Posterior vena cava (tissue), 2 donors: ENCODE data around the gene SLC29A4. TPM values are rescaled to one million over a fixed set of nuclear protein-coding genes. Genes with fewer than 3 reads are reported as not detected.
"Not testable (repeated sequence)": the region's sequence is repeated elsewhere in the genome, so short reads cannot be mapped to it uniquely, and the experiment has no call there.

ENCODE experiments used
- DNase-seq: peaks from one replicate; pipeline ENCODE4 v3.0.0-alpha.2; 2020; ENCODE audit warnings: low spot score
- intact Hi-C, 2 donors: fragments of 100-400 bp; cut with DNase I; formaldehyde crosslinking; loops; one replicate each; pipeline versions ENCODE4 v1.14.1 to v1.14.2; 2022 to 2023
- total RNA-seq, 2 donors: library from RNA; stranded (reverse); fragmentation: NEBNext Ultra II Directional; extraction: Animal tissue kit (Norgen Biotek cat#: 25700); gene quantifications; one replicate each; pipeline ENCODE4 v1.2.1, GENCODE V29; 2021
- donor health status: DM: yes; HTN: yes; CAD: no.
- donor health status: DM: yes; HTN: yes; CAD: no.

Gene SLC29A4
- total RNA-seq, 2 donors from 2014 or later: 0.90 to 1.4 TPM

DNA sequence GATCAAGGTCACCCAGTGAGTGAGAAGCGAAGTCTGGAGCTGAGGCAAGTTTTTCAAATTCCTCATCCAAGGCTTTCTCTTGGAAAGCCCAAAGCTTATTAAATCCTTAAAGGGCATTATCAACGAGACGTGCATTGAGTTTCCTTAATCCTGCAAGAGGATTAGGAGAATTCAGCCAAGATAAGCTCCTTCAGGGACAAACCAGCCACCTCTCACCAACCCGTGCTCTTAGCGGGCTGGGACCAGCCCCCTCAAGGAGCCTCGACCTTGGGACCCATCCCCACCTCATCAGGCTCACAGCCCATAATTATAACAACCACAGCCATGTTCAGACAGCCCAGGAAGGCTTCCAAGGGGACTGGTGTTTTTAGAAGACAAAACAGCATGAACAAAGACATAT, 12.0 kb upstream of the SLC29A4 start:
- DNase-seq: no peak
- intact Hi-C loops: no loop called here

DNA sequence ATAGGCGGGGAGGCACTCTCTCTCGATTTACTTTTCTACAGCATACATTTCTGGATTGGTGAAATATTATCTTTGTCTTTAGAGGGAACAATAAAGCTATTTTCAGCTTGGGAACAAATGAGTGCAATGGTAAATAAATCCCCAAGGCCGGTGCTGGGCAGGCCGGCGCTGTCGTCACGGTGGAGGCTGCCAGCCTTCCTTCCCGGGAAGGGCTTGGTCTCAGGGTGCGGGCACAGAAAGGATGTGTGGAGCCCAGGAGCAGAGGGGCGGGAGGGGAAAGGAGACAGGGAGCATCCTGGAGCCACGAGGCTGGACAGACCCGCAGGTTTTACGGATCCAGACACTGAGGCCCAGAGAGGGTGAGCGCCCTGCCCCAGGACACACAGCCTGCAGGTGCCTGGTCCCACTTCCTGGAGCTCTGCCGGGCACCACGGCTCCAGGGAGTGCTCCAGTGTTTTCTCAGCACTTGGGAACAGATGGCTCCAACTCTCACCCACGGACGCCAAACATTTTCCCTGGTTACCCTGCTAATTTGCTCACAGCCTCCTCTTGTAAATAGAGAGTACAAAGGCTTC, 8.8 kb upstream of the SLC29A4 start:
- intact Hi-C loops, DNase-seq: not testable (repeated sequence)

DNA sequence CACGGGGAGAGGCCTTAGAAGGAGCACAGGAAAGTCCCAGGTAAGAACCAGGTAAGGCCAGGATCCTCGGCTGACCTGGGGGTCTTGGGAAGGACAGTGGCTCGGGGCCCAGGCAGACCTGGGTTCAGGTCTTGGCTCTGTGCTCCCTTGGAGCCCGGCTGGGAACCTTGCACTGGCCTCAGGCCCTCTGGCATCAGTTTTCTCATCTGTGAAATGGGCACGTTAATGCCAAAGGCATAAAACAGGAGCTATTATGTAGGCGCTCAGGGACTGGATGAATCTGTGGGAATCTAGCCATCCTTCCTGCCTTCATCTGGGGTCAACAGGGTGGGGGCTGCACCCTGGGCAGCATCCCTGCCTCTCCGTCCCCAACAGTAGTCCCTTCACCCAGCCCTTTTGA, 8.3 kb upstream of the SLC29A4 start:
- intact Hi-C loops: no loop called here

DNA sequence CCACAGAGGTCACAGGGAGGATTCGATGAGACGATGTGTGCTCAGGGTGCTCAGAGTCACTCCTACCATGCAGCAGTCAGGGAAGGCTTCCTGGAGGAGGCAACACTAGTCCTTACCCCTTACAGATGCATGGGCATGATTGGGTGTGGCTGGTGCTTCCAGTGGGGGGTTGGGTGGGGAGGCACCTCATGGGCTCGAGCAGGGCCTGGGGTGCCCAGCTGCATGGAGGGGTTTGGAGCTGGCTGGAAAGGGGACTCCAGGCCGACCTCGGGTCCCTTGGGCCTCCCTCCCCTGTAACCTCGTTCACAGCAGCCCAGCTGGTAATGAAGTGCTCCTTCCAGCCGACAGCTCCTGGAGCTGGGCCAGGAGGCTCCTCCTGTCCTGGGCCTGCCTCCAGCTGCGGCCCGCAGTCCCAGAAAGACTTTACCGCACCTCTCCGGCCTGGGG, 7.7 kb upstream of the SLC29A4 start:
- DNase-seq, intact Hi-C loops: not testable (repeated sequence)

More for the DNA sequence above, 8.3 kb upstream of the SLC29A4 start:
- no peak for DNase-seq

DNA sequence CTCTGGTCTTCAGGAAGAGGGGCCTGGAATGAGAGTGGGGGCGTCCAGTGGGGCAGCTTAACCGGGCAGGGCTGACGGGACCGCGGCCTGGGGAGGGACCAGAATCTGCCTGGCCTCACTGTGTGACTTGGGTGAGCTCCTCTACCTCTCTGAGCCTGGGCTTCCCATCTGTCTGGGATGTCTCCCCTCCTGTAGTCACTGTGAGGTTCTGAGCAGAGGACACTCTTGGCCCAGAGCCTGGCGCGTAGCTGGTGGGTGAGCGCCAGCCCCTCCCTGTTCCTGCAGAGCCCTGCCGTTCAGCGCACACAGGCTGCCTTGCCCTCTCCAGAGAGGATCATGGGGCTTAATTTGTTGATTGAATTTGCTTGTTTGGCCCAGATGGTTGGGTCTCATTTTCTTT, 7.2 kb upstream of the SLC29A4 start:
- intact Hi-C loops, DNase-seq: not testable (repeated sequence)

DNA sequence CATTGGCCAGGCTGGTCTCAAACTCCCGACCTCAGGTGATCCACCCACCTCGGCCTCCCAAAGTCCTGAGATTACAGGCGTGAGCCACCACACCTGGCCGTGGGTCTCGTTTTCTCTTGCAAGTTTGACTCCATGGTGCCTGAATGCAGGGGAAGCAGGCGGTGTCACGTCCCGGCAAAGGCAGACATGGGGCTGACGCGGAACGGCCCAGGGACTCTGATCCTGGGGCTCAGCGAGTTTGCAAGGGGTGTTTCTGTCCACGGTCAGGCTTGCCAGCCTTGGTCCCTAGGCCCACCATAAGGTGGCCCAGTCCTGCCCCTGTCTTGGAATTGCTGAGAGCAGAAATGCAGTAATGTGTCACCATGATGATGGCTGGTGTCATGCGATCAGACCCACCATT, 6.6 kb upstream of the SLC29A4 start:
- intact Hi-C loops, DNase-seq: not testable (repeated sequence)

DNA sequence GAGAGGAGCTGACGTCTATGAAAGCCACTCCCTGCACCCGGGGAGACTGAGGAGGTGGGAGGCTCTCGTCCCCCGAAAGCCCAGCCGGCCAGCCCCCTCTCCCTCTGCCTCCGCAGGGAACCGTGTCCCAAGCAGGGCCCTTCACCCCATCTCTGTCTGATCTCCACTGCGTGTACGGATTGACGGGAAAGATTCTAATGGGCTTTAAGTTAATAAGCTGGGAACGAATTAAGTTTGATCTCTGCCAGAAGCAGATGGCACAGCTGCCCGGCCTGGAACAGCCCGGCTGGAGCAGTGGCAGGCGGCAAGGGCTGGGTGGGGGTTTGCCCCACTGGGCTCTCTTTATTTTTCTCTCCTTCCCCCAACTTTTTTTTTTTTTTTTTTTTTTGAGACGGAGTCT, 6.1 kb upstream of the SLC29A4 start:
- no peak for DNase-seq
- intact Hi-C loops: no loop called here

DNA sequence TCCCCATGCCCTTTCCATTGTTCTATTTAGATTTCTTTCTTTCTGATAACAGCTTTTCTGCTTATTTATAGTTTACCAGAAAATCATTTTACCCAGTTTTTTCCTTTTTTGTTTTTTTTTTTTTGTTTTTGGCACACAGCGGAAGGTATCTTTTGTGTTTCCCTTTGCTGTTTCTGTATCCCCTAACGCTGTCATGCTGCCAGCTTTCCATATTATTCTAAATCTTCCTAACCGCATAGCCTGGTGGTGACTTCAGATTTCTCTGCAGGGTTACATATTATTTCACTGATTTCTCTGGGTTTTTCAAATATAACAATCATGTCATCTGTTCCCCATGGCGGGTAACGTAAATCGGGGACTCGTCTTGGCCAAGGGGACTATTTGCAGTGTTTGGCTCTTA, 4.0 kb upstream of the SLC29A4 start:
- intact Hi-C loops: no loop called here
- DNase-seq: no peak

DNA sequence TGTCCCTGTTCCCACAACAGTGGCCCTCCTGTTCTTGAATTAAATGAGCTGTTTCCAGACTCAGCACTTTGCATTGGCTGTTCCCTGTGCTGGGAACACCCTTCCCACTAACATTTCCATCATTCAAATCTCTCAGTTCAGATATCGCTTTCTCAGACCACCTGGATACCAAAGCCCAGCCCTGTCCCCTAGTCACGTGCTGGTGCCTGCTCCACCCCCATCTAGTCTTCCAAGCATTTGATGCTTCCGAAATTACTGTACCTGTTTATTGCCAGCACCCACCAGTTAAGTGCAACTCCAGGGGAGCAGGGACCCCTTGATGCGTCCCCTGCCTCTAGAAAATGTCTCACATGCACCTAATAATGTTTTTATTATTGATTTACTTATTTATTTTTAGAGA, 3.0 kb upstream of the SLC29A4 start:
- no peak for DNase-seq
- intact Hi-C loops: no loop called here

DNA sequence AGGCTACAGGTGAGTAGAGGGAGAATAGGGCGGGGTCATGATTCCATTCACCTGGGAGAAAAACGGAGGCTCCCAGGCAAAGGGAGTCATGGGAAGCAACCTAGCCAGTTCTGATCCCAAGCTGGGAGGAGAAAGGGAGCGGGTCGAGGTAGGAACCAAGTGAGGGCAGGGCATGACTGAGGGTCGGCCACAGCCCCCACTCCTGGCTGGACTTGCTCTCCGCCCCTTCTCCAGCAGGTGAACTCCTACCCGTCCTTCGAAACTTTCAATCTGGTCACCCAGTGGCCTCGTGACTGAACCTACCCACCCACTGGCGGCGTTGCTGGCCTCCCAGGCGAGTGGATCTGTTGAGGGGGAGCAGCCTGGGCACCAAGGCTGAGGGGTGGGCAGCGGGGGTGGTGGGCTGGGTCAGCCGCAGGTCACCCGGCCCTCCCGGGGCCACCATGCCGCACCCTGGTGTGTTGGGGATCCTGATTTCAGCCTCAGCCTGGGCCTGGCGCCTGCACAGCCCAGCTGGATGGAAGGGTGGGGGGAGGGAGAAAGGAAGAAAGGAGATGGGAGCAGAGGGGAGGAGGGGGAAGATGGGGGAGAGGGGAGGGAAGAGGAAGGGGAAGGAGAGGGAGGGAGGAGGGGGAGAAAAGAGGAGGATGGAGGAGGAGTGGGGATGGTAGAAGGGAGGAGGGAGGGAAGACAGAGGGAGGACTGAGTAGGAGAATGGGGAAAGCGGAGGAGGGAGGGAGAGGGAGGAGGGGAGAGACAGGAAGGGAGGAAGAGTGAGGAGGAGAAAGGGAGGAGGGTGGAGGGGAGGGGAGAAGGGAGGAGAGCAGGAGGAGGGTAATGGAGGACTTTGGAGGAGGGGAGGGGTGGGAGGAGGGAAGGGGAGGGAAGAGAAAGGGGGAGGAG, 894 bp upstream of the SLC29A4 start:
- DNase-seq, intact Hi-C loops: not testable (repeated sequence)

DNA sequence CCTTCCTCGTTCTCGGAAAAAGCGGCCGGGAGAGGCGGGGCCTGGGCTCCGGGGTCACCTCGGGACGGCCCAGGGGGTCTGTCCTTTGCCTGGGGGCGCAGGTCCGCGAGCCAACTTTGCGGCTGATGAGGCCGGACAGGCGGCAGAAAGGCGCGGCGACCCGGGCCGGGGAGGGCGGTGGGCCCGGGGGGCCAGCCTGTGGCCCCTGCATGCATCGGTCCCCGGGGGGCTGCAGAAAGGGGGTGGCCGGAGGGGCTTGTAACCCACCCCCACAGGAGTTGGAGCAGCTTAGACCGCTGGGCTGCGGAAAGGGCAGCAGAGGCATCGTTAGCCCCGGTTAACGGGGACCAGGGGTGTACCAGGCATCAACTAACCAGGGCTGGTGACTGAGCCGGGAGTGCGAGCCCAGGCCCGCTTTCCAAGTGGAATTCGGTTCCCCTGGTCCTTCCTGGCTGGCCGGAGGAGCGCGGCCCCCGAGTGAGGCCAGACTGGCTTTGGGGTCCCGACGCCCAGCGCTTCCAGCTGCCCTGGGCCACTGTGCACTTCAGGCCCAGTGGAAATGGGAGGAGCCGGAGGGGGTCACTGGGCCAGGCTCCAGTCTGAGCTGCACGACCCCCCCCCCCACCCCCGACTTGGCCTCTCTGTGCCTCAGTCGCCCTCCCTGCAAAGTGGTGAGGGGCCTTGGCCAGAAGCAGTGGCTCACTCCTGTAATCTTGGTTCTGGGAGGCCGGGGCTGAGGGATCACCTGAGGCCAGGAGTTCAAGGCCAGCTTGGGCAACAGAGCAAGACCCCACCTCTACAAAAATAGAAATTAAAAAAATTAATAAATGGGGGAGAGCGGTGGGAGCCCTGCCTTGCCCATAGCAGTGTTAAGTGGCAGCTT, 919 bp downstream of the SLC29A4 start:
- intact Hi-C loops: no loop called here
- no peak for DNase-seq

DNA sequence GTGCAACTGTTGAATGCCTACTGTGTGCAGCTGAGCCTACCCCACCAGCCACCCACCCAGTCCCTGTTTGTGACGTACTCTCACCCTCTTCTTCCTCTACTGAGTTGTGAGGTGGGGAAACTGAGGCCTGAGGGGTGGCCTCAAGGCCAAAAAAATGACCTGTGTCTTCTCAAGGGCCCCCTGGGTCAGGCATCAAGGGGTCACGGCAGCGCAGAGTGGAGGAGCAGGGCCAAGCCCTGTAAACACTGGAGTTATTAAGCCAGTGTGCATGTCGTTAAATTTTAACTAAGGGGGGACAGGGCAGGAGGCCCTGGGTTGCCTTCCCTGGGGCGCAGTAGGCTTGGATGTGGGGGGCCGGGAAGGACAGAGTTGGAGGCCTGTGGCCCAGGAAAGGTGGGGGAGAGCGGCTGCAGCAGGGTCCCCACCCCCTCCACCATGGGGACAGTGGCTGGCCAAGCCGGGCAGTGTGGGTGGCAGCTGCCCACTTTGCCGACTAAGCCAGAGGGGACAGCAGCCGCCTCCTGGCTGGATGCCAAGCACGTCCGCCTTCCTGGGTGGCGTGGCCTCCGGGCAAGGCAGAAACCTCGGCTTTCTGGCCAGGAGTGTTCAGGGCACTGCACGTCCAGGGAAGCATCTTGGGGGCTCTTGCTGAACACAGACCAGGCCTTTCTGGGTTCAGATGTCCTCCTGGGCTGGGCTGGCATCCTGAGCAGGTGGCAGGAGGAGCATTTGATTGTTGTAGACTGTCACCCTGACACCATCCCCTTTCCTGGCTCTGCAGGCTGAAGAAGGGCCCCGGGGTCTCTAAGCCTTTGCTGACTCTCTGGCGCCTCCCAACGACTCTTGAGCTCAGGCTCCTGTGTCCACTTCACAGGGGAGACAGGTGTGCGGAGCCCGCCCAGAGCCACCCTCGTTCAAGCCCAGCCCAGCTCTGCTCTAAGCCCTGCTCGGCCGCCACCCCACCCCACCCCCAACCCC, 1.9 kb downstream of the SLC29A4 start:
- intact Hi-C loops: no loop called here
- no peak for DNase-seq

DNA sequence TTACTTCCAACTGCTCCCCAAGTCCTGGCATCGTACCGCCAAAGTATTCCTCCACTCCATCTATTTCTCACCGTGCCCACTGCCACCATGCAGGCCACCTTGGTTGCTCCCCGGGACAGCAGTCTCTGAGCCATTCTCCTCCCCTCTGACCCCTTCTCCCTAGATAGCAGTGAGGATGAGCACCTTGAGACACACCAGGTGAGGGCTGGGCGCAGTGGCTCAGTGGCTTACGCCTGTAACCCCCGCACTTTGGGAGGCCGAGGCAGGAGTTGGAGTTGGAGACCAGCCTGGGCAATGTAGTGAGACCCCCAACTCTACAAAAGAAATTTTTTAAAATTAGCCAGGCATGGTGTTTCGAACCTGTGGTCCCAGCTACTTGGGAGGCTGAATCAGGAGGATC, 4.2 kb downstream of the SLC29A4 start:
- intact Hi-C loops: no loop called here
- no peak for DNase-seq

DNA sequence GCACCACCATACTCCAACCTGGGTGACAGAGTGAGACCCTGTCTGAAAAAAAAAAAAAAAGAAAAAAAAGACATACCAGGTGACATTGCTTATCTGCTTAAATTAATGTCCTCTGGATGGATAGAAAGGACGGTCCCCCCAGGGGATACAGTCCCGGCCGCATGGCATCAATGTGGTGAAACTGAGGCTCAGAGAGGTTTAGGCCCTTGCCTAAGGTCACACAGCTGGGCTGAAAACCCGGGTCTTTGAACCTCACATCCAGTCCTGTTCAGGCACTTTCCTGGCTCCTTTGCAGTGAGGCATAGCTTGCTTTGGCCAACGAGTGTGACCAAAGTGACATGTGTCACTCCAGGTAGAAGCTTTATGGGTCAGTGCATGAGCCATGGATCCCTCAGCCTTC, 4.6 kb downstream of the SLC29A4 start:
- intact Hi-C loops, DNase-seq: not testable (repeated sequence)

DNA sequence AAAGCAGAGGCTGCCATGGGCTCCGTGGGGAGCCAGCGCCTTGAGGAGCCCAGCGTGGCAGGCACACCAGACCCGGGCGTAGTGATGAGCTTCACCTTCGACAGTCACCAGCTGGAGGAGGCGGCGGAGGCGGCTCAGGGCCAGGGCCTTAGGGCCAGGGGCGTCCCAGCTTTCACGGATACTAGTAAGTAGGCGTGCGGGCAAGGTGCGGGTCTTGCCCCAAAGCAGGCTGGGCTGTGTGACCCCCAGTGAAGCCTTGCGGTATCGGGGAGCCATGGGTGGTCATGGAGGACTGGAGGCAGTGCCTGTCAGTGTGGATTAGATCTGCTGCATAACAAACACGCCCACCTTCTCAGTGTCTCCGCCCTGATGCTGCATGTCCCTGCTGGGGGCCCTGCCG, 5.1 kb downstream of the SLC29A4 start:
- intact Hi-C loops: no loop called here

DNA sequence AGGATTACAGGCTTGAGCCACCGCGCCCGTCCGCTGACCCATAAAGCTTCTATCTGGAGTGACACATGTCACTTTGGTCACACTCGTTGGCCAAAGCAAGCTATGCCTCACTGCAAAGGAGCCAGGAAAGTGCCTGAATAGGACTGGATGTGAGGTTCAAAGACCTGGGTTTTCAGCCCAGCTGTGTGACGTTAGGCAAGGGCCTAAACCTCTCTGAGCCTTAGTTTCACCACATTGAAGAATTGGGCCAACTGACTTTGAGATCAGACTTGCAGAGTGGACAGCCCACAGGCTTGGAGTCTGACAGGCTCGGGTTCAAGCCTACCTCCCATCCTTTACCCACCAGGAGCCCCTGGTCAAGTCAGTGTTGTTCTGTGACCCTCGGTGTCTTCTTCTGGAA, 5.8 kb downstream of the SLC29A4 start:
- intact Hi-C loops: not testable (repeated sequence)

More for the DNA sequence above, 5.1 kb downstream of the SLC29A4 start:
- no peak for DNase-seq

DNA sequence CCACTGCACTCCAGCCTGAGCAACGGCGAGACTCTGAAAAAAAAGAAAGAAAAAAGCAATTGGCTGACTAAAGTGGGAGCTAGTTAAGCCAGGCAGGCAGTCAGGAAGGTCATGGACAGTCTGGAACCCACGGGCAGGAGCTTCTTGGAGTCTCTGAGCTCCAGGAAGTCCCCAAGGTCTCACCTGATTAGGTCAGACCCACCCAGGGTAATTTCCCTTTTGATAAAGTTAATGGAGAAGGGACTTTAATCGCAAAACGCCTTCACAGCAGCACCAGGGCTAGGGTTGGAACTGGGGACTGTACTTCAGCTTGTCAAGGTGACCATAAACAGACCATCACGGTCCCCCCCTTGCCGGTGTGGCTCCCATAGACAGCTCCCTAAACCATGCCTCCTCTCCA, 6.6 kb downstream of the SLC29A4 start:
- no peak for DNase-seq
- intact Hi-C loops: no loop called here

More for the DNA sequence above, 5.8 kb downstream of the SLC29A4 start:
- DNase-seq: not testable (repeated sequence)

DNA sequence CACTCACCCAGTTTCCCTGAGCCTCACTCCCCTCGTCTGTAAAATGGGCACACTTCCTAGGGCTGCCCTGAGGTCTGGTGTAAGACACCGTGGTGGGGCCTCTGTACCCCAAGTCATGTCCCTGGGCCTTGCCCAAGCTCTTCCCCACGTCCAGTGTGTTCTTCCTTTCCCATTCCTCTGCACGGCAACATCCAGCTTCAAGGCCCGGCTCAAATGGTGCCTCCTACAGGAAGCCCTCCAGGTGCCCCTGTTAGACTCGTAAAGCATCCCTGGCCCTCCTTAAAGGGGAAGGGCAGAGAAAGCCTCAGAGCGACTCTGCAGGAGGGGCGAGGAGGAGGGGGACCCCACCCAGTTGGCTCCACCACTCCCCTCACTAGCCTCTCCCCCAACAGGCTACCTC, 8.6 kb downstream of the SLC29A4 start:
- no peak for DNase-seq
- intact Hi-C loops: no loop called here
